Loucy (cell line): ENCODE data around the gene PLA2G2F.

Experiments used
- H2AFZ ChIP-seq: fragments of 200-600 bp; sonication (generic); 2 replicates; pipeline ENCODE4 v1.6.0; 2016; ENCODE audit warnings: antibody characterized with exemption, mild to moderate bottlenecking, low read length, moderate library complexity
- H3F3A ChIP-seq: fragments of 200-600 bp; 2 replicates; pipeline ENCODE4 v1.6.0; 2016; ENCODE audit warnings: antibody characterized with exemption, low read depth, mild to moderate bottlenecking
- H3K27me3 ChIP-seq: fragments of 200-600 bp; sonication (generic); 2 replicates; pipeline ENCODE4 v1.6.1; 2014; ENCODE audit warnings: low read length, mild to moderate bottlenecking; ENCODE audit not compliant: insufficient read depth, poor library complexity, severe bottlenecking
- H3K36me3 ChIP-seq: fragments of 200-600 bp; sonication (generic); 2 replicates; pipeline ENCODE4 v1.6.1; 2016; ENCODE audit warnings: low read length; ENCODE audit not compliant: insufficient read depth
- H3K4me1 ChIP-seq: fragments of 200-600 bp; sonication (generic); 2 replicates; pipeline ENCODE4 v1.5.1; 2014; ENCODE audit warnings: low read length, mild to moderate bottlenecking; ENCODE audit not compliant: insufficient read depth, poor library complexity, severe bottlenecking
- H3K4me2 ChIP-seq: fragments of 200-600 bp; sonication (generic); 2 replicates; pipeline ENCODE4 v1.6.0; 2014; ENCODE audit warnings: antibody characterized with exemption, low read length, low read depth, mild to moderate bottlenecking; ENCODE audit not compliant: poor library complexity, severe bottlenecking
- H3K4me3 ChIP-seq: fragments of 200-600 bp; sonication (generic); 2 replicates; pipeline ENCODE4 v1.5.1; 2014; ENCODE audit warnings: low read length, mild to moderate bottlenecking, mixed read lengths; ENCODE audit not compliant: poor library complexity, severe bottlenecking
- H3K79me2 ChIP-seq: fragments of 200-600 bp; sonication (generic); 2 replicates; pipeline ENCODE4 v1.6.1; 2014; ENCODE audit warnings: low read length; ENCODE audit not compliant: insufficient read depth
- H3K9ac ChIP-seq: fragments of 200-600 bp; sonication (generic); 2 replicates; pipeline ENCODE4 v1.6.0; 2014; ENCODE audit warnings: mild to moderate bottlenecking, low read depth, low read length, moderate library complexity; ENCODE audit not compliant: poor library complexity, severe bottlenecking
- H3K9me2 ChIP-seq: fragments of 200-600 bp; sonication (generic); replicated peaks from 2 replicates; pipeline ENCODE4 v1.6.1; 2016; ENCODE audit warnings: low read depth, low read length, mixed read lengths
- H3K9me3 ChIP-seq: fragments of 200-600 bp; sonication (generic); 2 replicates; pipeline ENCODE4 v1.6.1; 2014; ENCODE audit warnings: mild to moderate bottlenecking, antibody characterized with exemption, low read length, low read depth; ENCODE audit not compliant: insufficient read depth
- H4K20me1 ChIP-seq: fragments of 200-600 bp; sonication (generic); 2 replicates; pipeline ENCODE4 v1.6.0; 2014; ENCODE audit warnings: antibody characterized with exemption, low read length, mild to moderate bottlenecking; ENCODE audit not compliant: insufficient read depth, poor library complexity, severe bottlenecking
- CTCF ChIP-seq: fragments of 200-600 bp; sonication (generic); conservative IDR thresholded peaks from 2 replicates; pipeline ENCODE4 v1.5.1; 2014; ENCODE audit warnings: mild to moderate bottlenecking, antibody characterized with exemption, low read length

Gene PLA2G2F

GRCh38 chr1:20199840-20200239 lies 60.7 kb downstream of the PLA2G2F start:
- H3K36me3 ChIP-seq: no peaks in the 10 kb centered on the region
- H3K4me3 ChIP-seq: no peak overlapping the region
- H3K79me2 ChIP-seq: no peaks in the 10 kb centered on the region
- no peaks in the 10 kb centered on the region for H3K27me3 ChIP-seq
- H3F3A ChIP-seq: no peaks in the 10 kb centered on the region
- no peaks in the 10 kb centered on the region for H3K4me1 ChIP-seq
- H2AFZ ChIP-seq: no peak overlapping the region
- no peak overlapping the region for H3K9ac ChIP-seq
- no peaks in the 10 kb centered on the region for H3K9me3 ChIP-seq
- no peaks in the 10 kb centered on the region for H3K9me2 ChIP-seq
- no peaks in the 10 kb centered on the region for H4K20me1 ChIP-seq
- H3K4me2 ChIP-seq: no peak overlapping the region
- no peak for TF ChIP-seq CTCF
